HUES6 (cell line): ENCODE measurements around the gene ETV3L.
A peak's percentile ranks its signal among the peaks of the same experiment; 100 is the strongest.

Source experiments
- H3K27ac ChIP-seq: 2 replicates; pipeline ENCODE4 v1.7.0; 2013; ENCODE audit warnings: low read depth, mild to moderate bottlenecking, low read length, inconsistent platforms
- H3K27me3 ChIP-seq: 2 replicates; pipeline ENCODE4 v1.6.1; 2013; ENCODE audit warnings: low read length; ENCODE audit not compliant: control insufficient read depth, insufficient read depth
- H3K36me3 ChIP-seq: 2 replicates; pipeline ENCODE4 v1.6.1; 2013; ENCODE audit warnings: low read length; ENCODE audit not compliant: control insufficient read depth, insufficient read depth
- H3K4me1 ChIP-seq: 2 replicates; pipeline ENCODE4 v1.6.1; 2013; ENCODE audit warnings: low read length; ENCODE audit not compliant: control insufficient read depth, insufficient read depth
- H3K4me3 ChIP-seq: 2 replicates; pipeline ENCODE4 v1.5.1; 2013; ENCODE audit warnings: low read depth, low read length
- H3K9ac ChIP-seq: one replicate; pipeline ENCODE4 v1.6.1; 2013; ENCODE audit warnings: mild to moderate bottlenecking, low read length
- H3K9me3 ChIP-seq: 2 replicates; pipeline ENCODE4 v1.6.1; 2013; ENCODE audit warnings: low read depth, low read length; ENCODE audit not compliant: control insufficient read depth, insufficient read depth

Gene ETV3L

DNA sequence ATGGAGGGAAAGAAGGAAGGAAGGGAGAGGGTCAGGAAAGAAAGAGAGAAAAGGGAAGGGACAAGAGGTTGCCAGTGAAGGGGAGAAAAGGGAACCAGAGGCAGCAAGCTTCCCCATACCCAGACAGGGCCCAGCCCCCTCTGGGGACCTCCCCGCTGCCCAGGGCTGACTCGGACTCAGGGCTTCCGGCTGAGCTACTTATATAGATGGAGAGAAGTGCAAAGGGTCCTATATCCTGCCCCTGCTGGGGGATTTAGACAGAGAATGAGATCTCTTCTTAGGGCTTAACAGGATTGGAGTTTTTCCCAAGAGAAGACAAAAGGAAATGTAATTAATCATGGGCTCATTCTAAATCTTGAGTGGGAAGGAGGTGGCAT is at the start of gene ETV3L:
Gene ETV3L (minus strand): TSS at position 176 of the 377 bp plus-strand sequence. CDS start 285 bp downstream, outside the sequence.
- no peak within 1 kb of the TSS for H3K9ac ChIP-seq
- H3K27me3 ChIP-seq = 0 out of 2 replicates have a peak, but pooled peaks cover 3% of the 10 kb centered on the region
- H3K36me3 ChIP-seq = no peaks in the 10 kb centered on the region
- H3K4me3 ChIP-seq = no peak within 1 kb of the TSS
- no peak within 1 kb of the TSS for H3K27ac ChIP-seq
- H3K9me3 ChIP-seq = no peaks in the 10 kb centered on the region
- peaks cover 2% of the 10 kb centered on the region; the same call in 1 of the 2 replicates for H3K4me1 ChIP-seq

DNA sequence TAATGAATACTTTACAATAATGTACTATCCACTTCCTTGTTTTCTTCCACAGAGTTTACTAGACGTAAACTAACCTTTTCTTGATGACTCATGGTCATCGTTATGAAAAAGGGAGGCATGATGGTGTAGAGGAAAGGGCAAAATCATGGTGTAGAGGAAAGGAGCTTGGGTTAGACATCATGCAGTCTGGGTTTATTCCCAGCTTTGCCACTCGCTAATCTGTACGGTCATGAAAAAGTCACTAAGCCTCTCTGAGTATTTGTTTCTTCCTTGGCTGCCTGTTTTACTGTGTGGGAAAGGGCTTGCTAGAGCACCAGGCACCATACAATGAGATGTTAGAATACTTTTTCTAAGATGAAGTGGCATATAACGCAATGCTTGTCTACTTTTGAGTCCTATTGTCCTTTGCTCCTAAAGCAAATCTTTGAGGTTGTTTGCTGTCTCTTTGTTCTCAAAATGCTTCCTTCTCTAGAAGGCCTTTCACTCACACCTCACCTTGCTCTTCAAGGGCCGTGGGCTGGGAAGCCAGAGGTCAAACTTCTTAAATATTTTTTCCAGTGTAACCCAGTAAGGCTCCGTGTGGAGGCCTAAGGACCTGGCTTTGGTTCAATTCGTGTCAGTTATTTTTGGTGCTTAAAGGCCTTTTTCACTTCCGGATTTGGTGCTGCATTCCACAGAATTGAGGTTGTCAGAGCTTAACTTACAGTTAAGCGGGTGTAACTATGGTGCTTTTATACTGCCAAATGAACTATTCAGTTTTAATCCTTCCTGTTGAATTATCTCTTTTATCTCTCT is 48.5 kb upstream of the ETV3L start:
- Histone ChIP-seq H3K4me3 (no peak overlapping the region), H3K27ac (no peak overlapping the region), H3K9me3 (no peaks in the 10 kb centered on the region), H3K9ac (no peak overlapping the region), H3K4me1 (0 out of 2 replicates have a peak, but pooled peaks cover 4% of the 10 kb centered on the region), H3K36me3 (no peaks in the 10 kb centered on the region), H3K27me3 (no peaks in the 10 kb centered on the region)

DNA sequence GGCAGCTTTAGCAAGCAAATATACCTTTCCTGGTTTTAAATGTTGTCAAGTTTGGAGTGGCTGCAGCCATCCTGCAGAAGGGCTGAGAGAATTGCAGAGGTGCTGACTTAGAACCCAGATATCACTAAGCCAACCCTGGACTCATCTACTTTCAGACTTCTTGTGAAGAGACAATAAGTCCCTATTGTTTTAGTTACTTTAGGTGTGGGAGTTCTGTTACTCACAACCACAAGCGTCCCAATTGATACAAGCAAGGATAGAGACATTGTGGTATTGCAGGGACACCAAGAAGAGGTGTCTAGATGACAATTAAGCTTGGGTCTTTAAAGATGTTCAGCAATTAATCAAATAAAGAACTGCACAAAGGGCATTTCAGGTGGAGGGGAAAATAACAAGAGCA is 47.4 kb upstream of the ETV3L start:
- H3K27ac ChIP-seq = no peak overlapping the region
- H3K9ac ChIP-seq = no peak overlapping the region

DNA sequence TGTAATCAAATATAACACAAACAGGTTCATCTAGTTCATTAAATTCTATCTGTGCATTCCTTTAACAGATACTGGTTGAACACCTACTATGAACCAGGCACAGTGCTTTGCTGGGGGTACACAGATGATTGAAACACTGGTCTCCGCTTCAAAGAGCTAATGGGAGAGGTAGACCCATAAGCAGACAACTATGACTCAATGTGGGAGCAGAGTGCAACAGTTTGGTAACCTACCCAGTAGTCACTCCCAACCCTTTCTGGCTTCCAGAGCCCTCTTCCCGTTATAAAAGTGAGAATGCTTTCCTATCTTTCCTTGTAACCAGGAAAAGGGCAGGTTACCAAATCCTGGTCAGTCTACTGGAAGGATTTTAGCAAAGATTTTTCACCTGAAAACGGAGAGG is 46.6 kb upstream of the ETV3L start:
- H3K36me3 ChIP-seq = no peaks in the 10 kb centered on the region
- H3K9ac ChIP-seq = no peak overlapping the region
- peaks cover 13% of the 10 kb centered on the region for H3K4me1 ChIP-seq
- no peaks in the 10 kb centered on the region for H3K27me3 ChIP-seq
- H3K4me3 ChIP-seq = no peak overlapping the region
- no peak overlapping the region for H3K27ac ChIP-seq
- no peaks in the 10 kb centered on the region for H3K9me3 ChIP-seq

More for the DNA sequence above, 47.4 kb upstream of the ETV3L start:
- H3K27me3 ChIP-seq = no peaks in the 10 kb centered on the region
- H3K4me3 ChIP-seq = no peak overlapping the region
- H3K9me3 ChIP-seq = no peaks in the 10 kb centered on the region
- peaks cover 9% of the 10 kb centered on the region; the same call in 1 of the 2 replicates for H3K4me1 ChIP-seq
- no peaks in the 10 kb centered on the region for H3K36me3 ChIP-seq

DNA sequence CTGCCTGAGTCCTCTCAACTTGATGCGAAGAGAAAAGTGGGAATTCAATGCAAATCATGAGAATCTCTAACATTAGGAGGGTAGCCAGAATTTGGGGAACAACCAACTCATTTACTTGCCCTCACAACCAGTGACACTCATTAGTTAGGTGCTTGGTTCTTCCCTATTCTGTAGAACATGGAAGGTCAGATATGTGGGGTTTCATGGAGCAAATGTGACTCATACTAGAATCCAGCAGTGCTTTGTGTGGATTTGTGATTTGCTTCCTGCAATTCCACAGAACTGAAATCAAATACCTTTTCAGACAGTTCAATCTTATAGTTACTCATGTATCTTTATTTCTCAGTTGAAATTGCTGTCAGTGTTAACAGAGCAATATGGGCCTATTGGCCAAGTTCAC is 45.5 kb upstream of the ETV3L start:
- H3K36me3 ChIP-seq = no peaks in the 10 kb centered on the region
- H3K27me3 ChIP-seq = no peaks in the 10 kb centered on the region
- peaks cover 25% of the 10 kb centered on the region for H3K4me1 ChIP-seq
- no peak overlapping the region for H3K4me3 ChIP-seq
- no peaks in the 10 kb centered on the region for H3K9me3 ChIP-seq
- H3K9ac ChIP-seq = no peak overlapping the region
- no peak overlapping the region for H3K27ac ChIP-seq

DNA sequence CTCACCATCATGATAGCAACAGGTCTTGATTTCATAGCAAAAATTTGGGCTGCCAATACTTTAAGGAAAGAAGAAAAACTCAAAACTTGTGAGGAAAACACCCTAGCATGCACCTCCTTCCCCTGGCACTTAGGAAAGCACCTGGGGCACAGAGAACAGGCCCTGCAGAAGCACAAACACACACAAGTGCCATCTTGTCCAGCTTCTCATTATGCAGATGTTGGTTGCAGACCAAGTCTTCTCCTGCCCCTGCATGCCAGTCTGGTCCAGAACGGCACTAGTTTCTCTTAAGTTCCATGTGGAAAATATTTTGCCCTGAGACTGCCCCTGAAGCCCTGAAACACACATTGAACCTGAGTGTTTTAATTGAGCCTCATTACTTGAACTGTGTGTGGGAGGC is 44.9 kb upstream of the ETV3L start:
- Histone ChIP-seq H3K9ac (no peak overlapping the region), H3K27ac (no peak overlapping the region), H3K9me3 (no peaks in the 10 kb centered on the region), H3K4me1 (peaks cover 30% of the 10 kb centered on the region), H3K36me3 (no peaks in the 10 kb centered on the region), H3K27me3 (no peaks in the 10 kb centered on the region), H3K4me3 (no peak overlapping the region)

DNA sequence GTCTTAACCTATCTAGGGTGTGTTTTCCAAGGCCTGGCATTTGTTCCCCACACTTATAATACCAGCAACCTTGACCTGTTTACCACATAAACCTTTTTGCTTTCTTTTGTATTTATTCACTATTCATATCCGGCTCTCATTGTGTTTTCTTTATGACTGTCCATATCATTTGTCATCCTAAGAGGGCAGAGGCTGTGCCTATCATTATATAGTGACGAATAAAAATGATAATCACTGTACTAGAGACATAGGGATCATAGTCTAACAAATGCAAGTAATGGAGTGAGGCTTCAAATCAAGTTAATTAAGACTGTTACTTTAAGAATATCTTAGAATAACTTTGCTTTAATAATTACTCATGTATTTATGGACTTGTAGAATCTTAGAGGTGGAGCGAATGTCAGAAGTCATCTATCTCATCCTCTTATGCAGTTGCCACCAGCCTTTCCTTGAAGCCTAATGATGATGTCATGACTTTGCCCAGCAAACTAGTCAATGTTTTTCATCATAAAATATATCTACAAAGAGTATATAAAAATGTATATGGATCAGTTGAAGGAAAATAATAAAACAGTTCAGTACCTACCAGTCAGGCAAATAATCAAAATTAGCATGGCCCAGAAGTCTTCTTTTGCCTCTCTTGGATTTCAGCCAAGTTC is 43.3 kb upstream of the ETV3L start:
- Histone ChIP-seq H3K9ac (no peak overlapping the region), H3K27me3 (no peaks in the 10 kb centered on the region)

DNA sequence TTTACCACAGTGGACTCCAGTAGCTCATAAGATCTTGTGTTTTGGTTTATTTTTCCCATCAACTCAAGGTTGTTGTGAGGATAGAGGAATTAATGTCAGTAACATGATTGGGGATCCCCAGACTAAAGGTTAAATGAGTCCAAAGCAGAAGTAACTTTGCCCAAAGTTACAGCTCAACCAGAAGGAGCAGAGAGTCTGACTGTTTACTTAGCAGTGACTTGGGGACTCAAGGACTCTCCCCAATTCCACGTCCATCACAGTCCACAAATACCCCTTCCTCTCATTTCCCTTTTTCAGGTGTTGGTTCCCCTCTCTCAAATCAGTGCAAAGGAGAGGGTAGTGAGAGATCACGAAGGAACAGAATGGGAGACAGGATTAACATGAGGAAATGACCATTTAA is 42.6 kb upstream of the ETV3L start:
- no peaks in the 10 kb centered on the region for H3K36me3 ChIP-seq

More for the DNA sequence above, 43.3 kb upstream of the ETV3L start:
- Histone ChIP-seq H3K9me3 (no peaks in the 10 kb centered on the region), H3K4me1 (peaks cover 35% of the 10 kb centered on the region), H3K36me3 (no peaks in the 10 kb centered on the region), H3K4me3 (no peak overlapping the region), H3K27ac (no peak overlapping the region)

DNA sequence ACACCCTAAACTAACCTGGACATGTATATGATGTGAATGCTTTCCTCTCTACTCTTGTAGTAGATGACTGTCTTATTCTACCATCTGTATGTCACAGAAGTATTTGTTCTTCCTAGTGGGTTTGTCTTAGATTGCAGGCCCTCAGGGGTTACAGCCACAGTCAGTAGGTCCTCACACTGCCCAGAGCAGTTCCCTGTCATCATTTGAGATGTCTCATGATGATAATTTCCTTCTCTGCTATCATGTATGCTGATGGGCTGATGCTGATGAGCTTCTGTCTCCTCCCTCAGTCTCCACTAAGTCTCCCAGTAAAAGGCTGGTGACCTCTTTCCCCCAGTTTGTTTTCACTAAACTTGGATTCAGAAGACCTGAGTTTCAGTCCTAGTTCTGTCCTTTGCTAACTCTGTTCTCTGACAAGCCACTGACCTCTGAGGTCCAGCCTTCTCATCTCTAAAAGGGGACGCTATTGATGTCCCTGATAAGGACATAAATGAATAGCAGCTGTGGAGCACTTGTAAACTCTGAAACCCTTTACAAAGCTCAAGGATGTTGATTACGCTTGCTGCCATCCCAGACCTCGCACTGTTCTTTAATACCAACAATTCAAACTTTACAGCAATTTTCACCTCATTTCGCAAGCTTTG is 41.7 kb upstream of the ETV3L start:
- H3K4me1 ChIP-seq = peaks cover 40% of the 10 kb centered on the region
- no peak overlapping the region for H3K27ac ChIP-seq
- H3K9me3 ChIP-seq = no peaks in the 10 kb centered on the region
- H3K27me3 ChIP-seq = no peaks in the 10 kb centered on the region
- H3K4me3 ChIP-seq = no peak overlapping the region
- H3K9ac ChIP-seq = no peak overlapping the region
- no peaks in the 10 kb centered on the region for H3K36me3 ChIP-seq

More for the DNA sequence above, 42.6 kb upstream of the ETV3L start:
- Histone ChIP-seq H3K4me3 (no peak overlapping the region), H3K4me1 (peaks cover 35% of the 10 kb centered on the region), H3K27ac (no peak overlapping the region), H3K9ac (no peak overlapping the region), H3K27me3 (no peaks in the 10 kb centered on the region), H3K9me3 (no peaks in the 10 kb centered on the region)

DNA sequence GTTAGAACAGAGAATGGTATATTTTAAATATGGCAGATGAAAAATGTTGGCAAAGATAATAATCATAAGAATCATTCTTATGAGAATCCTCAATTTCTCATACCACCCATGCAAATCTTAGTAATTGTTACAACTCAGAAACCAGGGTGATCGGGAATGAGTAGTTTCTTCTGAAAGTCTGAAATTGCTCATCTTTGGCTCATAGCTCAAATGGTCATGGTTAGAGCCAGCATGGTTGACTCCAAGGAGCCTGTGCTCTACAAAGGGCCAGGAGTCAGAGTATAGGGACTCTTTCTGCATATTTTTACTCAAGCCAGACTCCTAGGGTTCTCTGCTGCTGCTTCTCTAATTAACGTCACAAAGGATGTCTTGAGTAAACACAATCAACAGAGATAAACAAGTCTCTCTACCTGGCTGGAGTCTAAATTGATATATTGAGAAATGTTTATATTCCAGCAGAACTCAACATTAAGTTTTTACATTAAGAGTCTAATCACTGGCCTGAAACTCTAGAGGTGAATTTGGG is 40.5 kb upstream of the ETV3L start:
- H3K9me3 ChIP-seq = no peaks in the 10 kb centered on the region
- H3K36me3 ChIP-seq = peaks cover 11% of the 10 kb centered on the region
- H3K4me3 ChIP-seq = peak overlapping the region; percentile 10; the same call in 1 of the 2 replicates
- H3K4me1 ChIP-seq = peaks cover 40% of the 10 kb centered on the region
- no peak overlapping the region for H3K27ac ChIP-seq
- no peaks in the 10 kb centered on the region for H3K27me3 ChIP-seq
- H3K9ac ChIP-seq = no peak overlapping the region
